ENCODE measurements around the gene CNPY1.

DNA sequence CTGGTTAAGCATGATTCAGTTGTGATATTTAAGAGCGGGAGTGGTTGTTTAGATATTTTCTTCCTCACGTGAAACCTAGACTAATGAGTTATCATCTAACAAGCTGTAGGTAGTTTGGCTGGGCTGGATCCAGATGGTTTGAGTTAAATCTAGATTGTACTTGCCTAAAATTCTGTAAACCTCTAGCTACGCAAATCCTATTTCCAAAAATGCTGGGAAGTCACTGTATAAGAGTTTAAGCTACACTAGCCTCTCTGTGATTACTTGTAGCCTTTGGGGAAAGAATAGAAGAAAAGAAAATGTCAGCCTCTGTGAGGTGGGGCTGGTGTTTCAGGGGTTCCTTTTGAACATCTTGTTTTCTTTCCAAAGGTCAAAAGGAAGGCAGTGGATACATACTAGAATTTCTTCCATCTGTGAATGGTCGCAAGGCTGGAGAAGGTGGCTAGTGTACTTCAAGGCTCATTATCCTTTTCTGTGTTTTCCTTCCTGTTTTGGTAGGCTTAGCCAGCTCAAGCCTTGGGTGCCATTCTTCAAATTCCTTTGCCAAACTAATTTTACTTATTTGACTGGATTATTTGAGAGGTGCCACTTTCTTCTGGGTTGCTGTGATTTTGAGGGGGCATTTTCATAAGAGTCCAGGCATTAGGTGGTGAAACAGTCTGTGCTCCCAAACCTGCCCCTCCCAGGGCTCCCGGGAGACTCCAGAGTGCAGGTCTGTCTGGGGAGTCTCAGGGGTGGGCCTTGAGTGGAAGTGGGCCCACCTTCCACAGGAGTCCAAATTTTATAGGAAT lies 93.7 kb downstream of the CNPY1 start:
- TF ChIP-seq SP2 (IDR thresholded peaks at IDR 0.05; ENCODE audit: low read length) (no peak), CTCF (IDR thresholded peaks at IDR 0.05; ENCODE audit: control extremely low read depth in 1 of 3, insufficient read depth in 1 of 3, low read depth in 1 of 3, low read length in 3 of 3) (no peak), POLR2AphosphoS5 (IDR thresholded peaks at IDR 0.05; ENCODE audit: low read depth, low read length) (no peak), ZNF274 (IDR thresholded peaks at IDR 0.05; ENCODE audit: borderline replicate concordance, extremely low read depth, low read length) (no peak), POLR2A (IDR thresholded peaks at IDR 0.05; ENCODE audit: control extremely low read depth in 1 of 2, low read depth in 2 of 2, low read length in 2 of 2) (no peak), SP1 (IDR thresholded peaks at IDR 0.05; ENCODE audit: low read depth, low read length) (no peak)

Measured in H1 (cell line).